Activated CD8-positive, alpha-beta memory T cell treated with anti-CD3 and anti-CD28 coated beads for 4 hours (primary cell): ENCODE measurements around the gene PACS2.
"Not testable (repeated sequence)": the region's sequence is repeated elsewhere in the genome, so short reads cannot be mapped to it uniquely, and the experiment has no call there.

Source experiments
- DNase-seq, 2 donors: peaks; one replicate each; pipeline ENCODE4 v3.0.0-alpha.2; 2020; ENCODE audit warnings: low read depth in 2 of 2

Gene PACS2

DNA sequence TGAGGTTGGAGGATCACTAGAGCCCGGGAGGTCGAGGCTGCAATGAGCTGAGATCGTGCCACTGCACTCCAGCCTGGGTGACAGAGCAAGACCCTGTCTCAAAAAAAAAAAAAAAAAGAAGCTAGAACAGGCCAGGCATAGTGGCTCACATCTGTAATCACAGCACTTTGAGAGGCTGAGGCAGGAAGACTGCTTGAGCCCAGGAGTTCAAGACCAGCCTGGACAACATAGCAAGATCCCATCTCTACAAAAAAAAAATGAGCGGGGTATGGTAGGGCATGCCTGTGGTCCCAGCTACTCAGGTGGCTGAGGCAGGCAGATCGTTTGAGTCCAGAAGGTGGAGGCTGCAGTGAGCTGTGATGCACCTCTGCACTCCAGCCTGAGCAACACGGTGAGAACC lies 25.6 kb upstream of the PACS2 start:
- DNase-seq: not testable (repeated sequence)

DNA sequence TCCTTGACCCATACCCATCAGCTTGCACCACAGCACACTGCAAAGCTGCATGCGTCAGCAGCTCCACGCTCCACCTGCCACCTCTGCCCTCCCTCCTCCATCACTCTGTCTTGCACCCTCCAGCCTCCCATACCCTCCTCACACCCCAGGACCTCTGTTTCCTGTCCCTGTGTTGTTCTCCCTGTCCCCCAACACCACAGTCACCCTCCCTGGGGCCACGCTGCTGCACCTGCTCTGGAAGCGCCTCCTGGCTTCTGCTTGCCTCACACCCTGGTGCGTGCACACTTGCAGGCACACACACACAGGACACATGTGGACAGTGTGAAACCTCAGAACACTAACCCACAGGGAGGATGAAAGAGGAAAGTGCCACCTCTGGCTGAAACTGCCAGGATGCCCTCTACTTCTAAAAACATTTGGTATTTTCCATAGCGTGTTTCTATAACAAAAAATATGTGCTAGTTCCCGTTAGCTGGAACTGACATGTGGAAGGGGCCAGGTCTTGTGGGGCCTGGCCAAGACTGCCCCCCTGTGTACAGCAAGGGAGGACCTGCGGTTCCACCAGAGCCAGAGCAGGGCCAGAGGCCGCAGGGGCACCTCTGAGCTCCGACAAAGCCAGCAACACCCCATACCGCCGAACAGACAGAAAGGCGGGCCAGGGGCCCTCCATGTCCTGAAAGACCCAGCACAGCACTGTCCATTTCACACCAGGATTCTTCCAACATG lies 23.8 kb upstream of the PACS2 start:
- no peak for DNase-seq

DNA sequence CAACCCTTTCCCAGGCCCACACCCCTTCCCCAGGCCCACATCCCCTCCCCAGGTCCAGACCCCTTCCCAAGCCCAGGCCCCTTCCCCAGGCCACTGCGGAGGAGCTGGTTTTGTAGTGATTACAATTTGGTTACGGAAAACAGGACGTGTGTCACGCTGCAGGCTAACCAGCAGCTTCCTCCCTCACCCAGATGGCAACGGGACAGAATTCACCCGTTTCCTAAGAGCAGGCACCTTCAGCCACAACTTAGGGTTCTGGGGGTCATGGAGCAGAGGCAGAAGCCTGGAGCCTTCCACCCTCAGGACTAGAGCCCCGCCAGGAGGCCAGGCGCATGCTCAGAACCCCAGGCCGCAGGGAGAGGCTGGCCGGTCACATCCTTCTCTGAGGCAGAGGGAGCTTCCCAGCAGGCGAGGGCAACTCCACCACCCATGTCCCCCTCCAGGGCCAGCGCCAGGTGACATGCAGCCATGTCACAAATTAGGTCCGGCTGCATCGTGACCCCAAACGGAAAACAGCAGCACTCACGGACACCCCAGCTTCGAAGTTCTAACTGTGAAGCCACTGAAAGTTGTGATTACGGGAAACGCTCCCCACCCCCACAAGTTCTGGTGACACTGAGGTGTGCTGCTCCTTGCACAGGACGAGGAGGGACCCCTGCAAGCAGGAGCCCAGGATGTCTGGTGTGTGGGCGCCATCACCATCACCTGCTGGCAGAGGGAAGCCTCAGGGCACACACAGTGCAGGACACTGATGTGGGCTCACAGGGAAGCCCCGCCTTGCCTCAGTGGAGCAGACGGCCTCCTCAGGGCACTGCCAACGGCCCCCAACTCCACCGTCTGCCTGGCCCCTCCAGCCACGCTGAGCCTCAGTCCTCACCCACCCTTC lies 21.5 kb upstream of the PACS2 start:
- no peak for DNase-seq

DNA sequence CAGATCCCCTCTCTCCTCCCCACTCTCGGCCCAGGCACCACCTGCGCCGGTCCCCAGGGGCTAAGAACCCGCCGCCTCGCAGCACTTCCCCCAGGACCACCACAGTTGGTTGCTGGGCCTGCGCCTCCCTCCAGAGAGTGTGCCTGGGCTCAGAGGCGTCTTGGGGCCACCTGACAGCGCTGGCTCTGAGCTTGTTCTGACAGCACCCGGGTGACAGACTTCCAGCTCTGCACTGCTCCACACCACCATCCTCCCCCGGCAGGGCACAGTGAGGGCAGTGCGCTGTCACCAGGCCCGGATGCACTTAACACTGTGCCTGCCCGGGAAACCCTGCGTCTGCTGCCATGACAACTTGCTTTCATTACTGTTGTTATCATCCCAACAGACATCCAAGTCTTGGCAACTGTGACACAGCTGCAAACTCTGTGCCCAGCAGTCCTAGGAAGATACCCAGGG lies 20.4 kb upstream of the PACS2 start:
- DNase-seq: no peak

DNA sequence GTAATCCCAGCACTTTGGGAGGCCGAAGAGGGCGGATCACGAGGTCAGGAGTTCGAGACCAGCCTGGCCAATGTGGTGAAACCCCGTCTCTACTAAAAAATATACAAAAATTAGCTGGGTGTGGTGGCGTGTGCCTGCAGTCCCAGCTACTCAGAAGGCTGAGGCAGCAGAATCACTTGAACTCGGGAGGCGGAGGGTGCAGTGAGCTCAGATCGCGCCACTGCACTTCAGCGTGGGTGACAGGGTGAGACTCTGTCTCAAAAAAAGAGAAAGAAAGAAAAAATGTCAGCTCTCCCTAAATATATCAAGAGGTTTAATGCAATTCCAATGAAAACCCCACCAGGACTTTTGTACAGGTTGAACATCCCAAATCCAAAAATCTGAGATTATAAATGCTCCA lies 17.2 kb upstream of the PACS2 start:
- not testable (repeated sequence) for DNase-seq

DNA sequence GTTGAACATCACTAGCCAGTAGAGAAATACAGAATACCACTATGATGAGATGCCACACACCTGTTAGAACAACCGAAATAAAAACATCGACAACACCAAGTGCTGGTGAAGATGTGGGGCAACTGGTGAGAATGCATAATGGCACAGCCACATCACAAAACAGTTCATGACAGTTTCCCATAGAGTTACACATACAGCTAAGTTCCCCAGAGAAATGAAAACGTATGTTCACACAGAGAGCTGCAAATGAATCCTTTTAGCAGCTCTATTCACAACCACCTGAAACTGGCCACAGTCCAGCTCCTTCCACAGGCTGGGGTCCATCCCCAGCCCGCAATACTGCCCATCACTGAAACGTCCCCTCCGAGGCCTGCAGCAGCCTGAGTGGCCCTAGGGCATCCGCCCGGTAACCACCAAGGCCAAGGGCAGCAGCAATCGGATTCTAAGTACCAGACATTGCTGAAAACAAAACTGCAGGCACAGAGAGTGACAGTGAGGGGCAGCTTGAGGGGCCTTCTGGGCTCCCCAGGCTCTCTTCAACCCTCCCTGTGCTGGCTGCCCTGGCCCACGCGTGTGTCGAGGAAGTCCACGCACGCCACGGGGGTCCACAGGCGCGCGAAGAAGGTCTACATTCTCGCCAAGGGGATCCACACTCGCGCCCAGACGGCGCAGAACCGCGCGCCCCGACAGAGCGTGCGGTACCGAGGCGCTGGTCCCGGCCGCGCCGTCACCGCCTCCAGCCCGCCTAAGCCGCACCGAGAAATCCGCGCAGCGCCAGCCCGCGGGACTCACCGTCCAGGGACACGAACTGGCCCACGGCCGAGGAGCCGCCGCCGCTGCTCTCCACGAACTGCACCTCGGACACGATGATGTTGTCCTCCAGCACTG lies 14.7 kb upstream of the PACS2 start:
- DNase-seq: no peak

DNA sequence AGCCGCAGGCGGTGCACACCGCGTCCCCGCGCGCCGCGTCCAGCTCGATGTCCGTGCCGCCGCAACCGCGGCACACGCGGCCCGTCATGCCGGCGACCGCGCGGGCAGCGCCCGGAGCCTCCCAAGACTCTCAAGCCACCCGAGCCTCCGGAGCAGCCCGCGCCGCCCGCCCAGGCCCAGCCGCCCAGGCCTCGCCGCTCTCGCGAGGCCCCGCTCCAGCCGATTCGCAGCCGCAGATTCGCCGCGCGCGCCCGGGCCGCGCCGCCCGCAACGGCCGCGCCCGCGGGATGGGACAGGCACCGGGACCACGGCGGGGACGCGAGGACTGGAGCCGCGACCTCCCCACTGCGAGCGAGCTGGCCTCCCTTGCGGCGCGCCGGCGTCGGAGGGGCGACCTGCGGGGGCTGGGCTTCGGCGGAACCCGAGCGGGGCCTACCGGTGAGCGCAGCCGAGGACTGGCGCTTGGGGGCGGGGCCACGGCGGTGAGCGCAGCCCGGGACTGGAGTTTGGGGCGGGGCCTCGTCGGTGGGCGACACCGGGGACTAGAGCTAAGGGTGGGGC lies 13.9 kb upstream of the PACS2 start, which contains the start of gene BRF1:
TSS of gene BRF1 (minus strand) at position 460 of the 561 bp plus-strand sequence. CDS start at position 88, 372 bp downstream.
- DNase-seq: peak; percentile 92 to 95

DNA sequence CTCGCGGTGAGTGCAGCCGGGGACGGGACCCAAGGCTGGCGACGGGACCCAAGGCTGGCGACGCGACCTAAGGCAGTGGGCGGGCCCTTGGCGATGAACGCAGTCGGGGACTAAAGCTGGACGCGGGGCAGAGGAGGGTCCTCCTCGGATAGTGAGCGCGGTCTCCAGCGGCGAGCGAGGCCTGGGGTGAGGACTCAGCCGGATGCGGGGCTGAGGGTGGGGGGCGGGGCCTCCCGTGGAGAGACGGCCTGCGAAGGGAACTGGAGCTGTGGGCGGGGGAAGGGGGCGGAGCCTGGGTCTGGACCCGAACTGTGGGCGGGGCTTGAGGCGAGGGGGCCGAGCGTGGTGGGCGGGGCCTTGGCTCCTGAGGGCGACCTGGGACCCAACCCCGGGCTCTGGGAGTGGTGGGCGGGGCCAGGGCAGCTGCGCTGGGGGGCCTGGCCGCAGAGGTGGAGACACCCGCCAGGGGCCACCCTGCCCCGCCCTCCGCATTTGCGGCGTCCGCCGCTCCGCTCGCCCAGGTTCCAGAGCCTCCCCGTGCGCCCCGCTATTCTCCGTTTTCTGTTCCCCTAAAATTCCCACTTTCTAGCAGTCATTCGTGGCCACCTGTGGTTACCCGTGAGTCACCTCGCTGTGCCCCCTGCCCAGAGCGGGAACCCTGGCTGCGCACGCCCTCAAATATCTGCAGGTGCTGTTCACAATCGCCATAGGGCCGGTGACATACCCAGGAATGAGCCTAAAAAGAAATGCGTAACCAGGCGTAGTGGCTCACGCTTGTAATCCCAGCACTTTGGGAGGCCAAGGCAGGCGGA lies 13.2 kb upstream of the PACS2 start:
- peak; percentile 98 to 99 for DNase-seq

DNA sequence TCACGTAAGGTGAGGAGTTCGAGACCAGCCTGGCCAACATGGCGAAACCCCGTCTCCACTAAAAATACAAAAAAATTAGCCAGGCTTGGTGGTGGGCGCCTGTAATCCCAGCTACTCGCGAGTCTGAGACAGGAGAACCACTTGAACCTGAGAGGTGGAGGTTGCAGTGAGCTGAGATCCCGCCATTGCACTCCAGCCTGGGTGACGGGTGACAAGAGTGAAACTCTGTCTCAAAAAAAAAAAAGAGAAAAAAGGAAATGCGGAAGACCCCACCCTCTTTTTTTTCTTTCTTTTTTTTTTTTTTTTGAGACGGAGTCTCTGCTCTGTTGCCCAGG lies 12.7 kb upstream of the PACS2 start:
- DNase-seq: not testable (repeated sequence)

DNA sequence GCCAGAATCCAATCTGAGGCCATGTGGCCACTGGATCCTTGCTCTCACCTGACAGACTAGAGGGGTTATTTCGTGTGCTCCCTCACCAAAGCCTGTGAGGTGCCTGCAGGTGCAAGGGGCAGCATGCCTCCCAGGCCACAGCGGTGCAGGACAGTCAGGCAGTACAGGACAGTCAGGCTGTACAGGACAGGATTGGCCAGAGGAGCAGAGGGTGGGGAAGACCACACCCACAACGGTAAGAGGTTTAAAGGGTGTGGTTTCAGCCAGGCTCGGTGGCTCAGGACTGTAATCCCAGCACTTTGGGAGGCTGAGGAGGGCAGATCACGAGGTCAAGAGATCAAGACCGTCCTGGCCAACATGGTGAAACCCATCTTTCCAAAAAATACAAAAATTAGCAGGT lies 10.6 kb upstream of the PACS2 start:
- DNase-seq: no peak

DNA sequence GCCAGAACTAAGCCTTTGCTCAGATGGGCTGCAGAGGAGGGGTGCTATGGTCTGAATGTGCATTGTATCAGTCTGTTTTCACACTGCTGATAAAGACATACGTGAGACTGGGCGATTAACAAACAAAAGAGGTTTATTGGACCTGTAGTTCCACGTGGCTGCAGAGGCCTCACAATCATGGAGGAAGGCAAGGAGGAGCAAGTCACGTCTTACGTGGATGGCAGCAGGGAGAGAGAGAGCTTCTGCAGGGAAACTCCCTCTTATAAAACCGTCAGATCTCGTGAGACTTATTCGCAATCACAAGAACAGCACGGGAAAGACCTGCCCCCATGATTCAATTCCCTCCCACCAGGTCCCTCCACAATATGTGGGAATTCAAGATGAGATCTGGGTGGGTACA lies 10.0 kb upstream of the PACS2 start:
- DNase-seq: no peak

DNA sequence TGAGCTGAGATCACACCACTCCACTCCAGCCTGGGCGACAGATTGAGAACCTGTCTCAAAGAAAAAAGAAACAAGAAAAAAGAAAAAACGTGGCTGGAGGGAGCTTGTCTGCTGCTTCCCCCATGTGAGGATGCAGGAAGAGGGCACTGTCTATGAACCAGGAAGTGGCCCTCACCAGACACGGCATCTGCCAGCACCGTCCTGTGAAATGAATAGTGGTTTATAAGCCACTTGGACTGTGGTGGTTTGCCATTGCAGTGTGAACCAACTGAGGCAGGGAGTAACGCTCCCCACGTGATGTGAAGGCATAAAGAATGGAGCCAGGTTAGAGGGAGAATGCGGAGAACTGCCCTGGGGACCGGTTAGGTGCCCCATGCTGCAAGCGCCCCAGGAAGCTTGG lies 9.2 kb upstream of the PACS2 start:
- DNase-seq: no peak

DNA sequence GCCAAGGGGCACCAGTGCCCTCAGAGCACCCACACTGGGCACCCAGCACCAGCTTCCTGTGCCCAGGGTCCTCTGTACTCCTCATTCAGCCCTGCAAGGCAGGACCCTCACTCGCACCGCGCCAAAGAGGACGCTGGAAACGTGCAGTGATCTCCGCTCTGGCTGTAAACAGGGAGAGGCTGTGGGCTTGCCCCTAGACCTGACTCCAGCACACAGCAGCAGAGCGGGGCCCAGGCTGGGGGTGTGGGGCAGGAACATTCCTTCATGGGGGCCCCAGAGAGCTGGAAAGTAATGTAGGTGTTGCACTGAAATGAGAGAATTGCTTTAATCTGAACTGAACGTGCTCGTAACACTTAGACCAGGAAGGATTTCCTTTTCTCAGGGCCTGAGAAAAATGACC lies 8.8 kb upstream of the PACS2 start:
- DNase-seq: no peak

DNA sequence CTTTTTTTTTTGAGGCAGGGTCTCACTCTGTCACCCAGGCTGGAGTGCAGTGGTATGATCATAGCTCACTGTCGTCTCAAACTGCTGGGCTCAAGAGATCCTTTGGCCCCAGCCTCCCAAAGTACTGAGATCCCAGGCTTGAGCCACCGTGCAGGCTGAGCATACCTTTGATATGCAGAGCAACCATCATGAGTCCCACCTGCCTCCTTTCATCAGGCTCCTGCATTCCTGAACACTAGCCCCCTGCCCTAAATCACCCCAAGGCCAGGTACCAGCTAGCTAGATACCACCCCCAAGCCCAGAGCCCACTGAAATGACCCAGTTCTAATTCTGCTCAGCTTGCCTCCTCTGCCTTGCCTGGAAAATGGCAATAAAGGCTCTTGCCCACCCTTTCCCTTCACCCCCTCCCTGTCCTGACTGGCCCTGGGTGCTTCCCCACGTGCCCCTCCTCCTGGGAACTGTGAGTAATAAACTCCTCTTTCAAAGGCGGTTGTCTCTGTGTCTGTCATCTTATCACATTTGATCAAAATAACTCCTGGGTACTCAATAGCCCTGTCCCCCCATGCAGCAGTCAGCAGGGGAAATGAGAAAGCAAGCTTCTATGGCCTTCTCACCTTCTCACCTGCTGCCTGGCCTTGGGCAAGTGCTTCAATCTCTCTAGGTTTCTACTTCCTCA lies 7.4 kb upstream of the PACS2 start:
- no peak for DNase-seq

DNA sequence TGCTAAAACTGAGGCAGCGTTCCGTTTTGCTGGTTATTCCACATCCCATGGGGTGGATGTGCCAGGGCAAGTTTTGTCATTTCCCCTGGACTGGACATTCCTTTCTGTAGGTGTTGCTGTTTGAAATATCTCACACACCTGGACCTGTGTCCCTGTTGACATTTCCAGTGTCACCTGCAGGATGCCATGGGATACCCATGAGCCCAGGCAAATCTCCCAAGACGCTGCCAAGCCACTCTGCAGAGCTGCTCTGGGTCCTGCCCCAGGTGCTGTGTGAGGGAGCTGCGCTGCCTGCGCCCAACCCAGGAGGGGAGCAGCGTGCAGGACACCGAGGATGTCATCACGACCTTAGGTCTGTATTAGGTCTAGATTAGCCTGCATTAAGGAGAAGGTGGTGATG lies 5.2 kb upstream of the PACS2 start:
- no peak for DNase-seq

DNA sequence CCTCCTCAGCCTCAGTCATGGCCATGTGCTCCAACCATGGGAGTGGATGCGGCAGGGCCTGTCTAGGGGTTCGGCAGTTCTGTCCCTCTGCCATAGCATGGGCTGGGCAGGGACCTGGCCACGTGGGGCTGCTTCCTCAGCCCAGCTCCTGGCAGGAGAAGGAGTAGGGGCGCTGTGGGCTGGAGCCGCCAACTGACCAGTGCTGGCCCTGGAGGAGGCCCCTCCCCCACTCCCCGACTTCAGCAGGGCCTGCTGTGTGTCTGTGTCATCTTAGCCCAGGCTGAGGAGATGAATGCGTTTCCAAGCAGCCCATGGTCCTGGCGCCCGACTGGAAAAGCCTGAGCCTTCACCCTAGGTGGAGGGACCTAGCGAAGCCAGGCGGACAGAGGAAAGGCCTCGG lies 2.7 kb upstream of the PACS2 start:
- no peak for DNase-seq

DNA sequence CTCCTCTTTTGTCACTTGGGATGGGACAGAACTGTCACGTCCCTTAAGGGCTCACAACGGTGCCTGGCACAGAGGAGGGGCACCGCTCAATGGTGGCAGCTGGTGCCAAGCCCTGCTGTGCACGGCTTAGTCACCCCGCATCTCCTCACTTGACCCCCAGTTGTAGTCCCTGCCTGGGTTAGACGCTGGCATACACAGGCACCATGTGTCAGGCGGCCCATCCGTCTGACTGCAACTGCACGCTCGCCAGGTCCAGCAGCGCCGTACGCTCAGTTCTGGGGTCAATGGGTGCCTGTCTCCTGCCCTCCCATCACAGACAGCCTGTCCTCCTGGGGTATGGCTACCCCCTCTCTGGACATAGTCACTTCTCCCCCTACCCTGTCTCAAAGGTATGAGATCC lies 1.6 kb upstream of the PACS2 start:
- DNase-seq: no peak

DNA sequence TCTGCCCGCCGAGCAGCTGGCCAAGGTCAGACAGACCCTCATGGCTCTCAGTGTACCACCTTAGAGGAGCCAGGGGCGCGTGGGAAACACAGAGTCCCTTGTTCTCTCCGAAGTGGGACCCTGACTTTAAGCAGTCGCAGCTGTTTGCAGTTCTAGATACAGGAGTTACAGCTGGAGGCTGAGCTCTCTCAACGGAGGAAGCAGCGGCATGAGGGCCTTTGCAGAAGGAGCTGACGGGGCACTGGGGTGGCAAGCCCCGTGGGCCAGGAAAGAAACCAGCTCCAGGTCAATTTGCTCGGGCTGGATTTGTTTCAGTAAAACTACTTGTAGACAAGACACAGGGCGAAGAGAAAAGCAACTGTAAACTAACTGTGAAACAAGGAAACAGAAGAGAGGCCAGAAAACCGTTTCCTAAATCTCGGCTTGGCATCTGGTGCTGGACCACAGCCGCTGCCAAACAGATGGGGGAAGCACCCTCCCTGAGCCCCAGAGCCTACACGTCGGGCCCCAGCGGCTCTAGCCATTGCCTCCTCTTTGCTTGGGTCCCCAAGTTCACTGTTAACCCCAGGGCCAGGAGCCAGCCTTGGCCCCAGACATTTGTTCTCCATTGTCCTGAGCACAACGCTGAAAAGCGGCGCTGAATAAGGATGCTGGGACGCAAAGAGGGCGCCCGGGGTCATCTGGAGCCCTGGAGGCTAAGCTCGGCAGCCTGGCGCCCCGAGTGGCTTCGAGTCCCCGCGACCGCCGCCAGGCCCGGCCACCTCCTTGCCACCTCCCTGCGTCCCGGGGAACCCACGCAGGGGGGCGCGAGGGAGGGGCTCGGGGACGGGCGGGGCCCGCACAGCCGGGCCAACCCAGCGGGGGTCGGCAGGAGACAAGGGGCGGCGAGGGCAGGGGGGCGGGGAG lies 914 bp upstream of the PACS2 start:
- DNase-seq: no peak

DNA sequence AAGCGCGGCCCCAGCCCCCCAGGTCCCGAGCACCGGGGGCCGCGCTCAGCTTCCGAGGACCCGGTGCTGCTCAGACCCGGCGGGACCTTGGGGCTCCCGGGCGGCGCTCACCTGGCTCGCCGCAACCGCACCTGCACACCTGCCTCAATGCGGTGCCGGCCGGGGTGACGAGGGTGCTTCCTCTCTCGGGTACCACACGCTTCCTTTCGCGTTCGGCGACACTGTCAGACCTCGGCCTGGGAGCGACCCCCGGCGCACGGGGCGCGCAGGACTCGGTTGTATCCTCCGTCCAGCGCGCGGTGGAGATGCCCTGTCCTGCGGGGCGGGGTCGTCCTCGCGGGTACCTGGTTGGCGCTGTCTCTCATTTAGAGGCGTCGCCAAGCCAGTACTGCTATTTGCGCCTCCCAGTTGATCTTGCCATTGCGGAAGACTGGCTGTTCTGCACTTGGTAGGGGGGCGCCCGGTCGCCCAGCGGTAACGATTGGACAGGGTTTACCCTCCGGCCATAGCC lies 718 bp downstream of the PACS2 start:
- DNase-seq: no peak
